OCI-LY1 (cell line): ENCODE measurements around the gene GALNT10.

Source experiments
- H2AFZ ChIP-seq: fragments of 200-600 bp; sonication (generic), shearing (Covaris generic); 2 replicates; pipeline ENCODE4 v1.6.0; 2014; ENCODE audit warnings: antibody characterized with exemption, mild to moderate bottlenecking, low read length
- H3F3A ChIP-seq: fragments of 200-600 bp; sonication (generic), shearing (Covaris generic); 2 replicates; pipeline ENCODE4 v1.6.0; 2014; ENCODE audit warnings: mild to moderate bottlenecking, antibody characterized with exemption, low read length, moderate library complexity; ENCODE audit not compliant: insufficient read depth
- H3K27ac ChIP-seq: fragments of 200-600 bp; sonication (generic); 2 replicates; pipeline ENCODE4 v1.5.1; 2014; ENCODE audit warnings: low read length, mixed run types, mild to moderate bottlenecking, low read depth; ENCODE audit not compliant: poor library complexity, severe bottlenecking
- H3K27me3 ChIP-seq: fragments of 200-600 bp; sonication (generic); 2 replicates; pipeline ENCODE4 v1.6.0; 2014; ENCODE audit warnings: antibody characterized with exemption, mild to moderate bottlenecking, low read length, moderate library complexity; ENCODE audit not compliant: insufficient read depth
- H3K36me3 ChIP-seq: fragments of 200-600 bp; sonication (generic); 2 replicates; pipeline ENCODE4 v1.6.1; 2014; ENCODE audit warnings: mild to moderate bottlenecking, antibody characterized with exemption, low read length, moderate library complexity, mixed read lengths; ENCODE audit not compliant: insufficient read depth
- H3K4me1 ChIP-seq: fragments of 200-600 bp; sonication (generic); 2 replicates; pipeline ENCODE4 v1.5.1; 2014; ENCODE audit warnings: mild to moderate bottlenecking, low read length, moderate library complexity; ENCODE audit not compliant: insufficient read depth, severe bottlenecking
- H3K4me2 ChIP-seq: fragments of 200-600 bp; sonication (generic), shearing (Covaris generic); 2 replicates; pipeline ENCODE4 v1.6.1; 2014; ENCODE audit warnings: low read length
- H3K4me3 ChIP-seq: fragments of 200-600 bp; sonication (generic); 2 replicates; pipeline ENCODE4 v1.5.1; 2014; ENCODE audit warnings: low read length, low read depth, mild to moderate bottlenecking, mixed read lengths; ENCODE audit not compliant: poor library complexity, severe bottlenecking
- H3K79me2 ChIP-seq: fragments of 200-600 bp; shearing (Covaris generic); 2 replicates; pipeline ENCODE4 v1.6.1; 2016; ENCODE audit warnings: mixed run types, low read length, mixed read lengths; ENCODE audit not compliant: insufficient read depth
- H3K9ac ChIP-seq: fragments of 200-600 bp; sonication (generic), shearing (Covaris generic); 2 replicates; pipeline ENCODE4 v1.6.1; 2014; ENCODE audit warnings: mild to moderate bottlenecking, low read length, mixed read lengths
- H3K9me2 ChIP-seq: fragments of 200-600 bp; sonication (generic), shearing (Covaris generic); 2 replicates; pipeline ENCODE4 v1.6.1; 2014; ENCODE audit warnings: low read depth, mild to moderate bottlenecking, low read length, mixed read lengths
- H3K9me3 ChIP-seq: fragments of 200-600 bp; shearing (Covaris generic); 2 replicates; pipeline ENCODE4 v1.6.1; 2014; ENCODE audit warnings: low read length, mixed read lengths
- H4K20me1 ChIP-seq: fragments of 200-600 bp; sonication (generic), shearing (Covaris generic); 2 replicates; pipeline ENCODE4 v1.6.0; 2016; ENCODE audit warnings: mild to moderate bottlenecking, low read length; ENCODE audit not compliant: insufficient read depth
- EZH2 ChIP-seq: fragments of 200-600 bp; sonication (generic), shearing (Covaris generic); IDR thresholded peaks from 2 replicates; pipeline ENCODE4 v1.8.0; 2017; ENCODE audit warnings: borderline replicate concordance, mixed run types, mild to moderate bottlenecking, antibody characterized with exemption, low read length, moderate library complexity, mixed read lengths
- TF ChIP-seq, protein P1 (sequence below): fragments of 200-600 bp; sonication (generic), shearing (Covaris generic); IDR thresholded peaks from 2 replicates; pipeline ENCODE4 v1.5.1; 2017; ENCODE audit warnings: mild to moderate bottlenecking, antibody characterized with exemption, low read length, moderate library complexity, mixed read lengths

Gene GALNT10

DNA sequence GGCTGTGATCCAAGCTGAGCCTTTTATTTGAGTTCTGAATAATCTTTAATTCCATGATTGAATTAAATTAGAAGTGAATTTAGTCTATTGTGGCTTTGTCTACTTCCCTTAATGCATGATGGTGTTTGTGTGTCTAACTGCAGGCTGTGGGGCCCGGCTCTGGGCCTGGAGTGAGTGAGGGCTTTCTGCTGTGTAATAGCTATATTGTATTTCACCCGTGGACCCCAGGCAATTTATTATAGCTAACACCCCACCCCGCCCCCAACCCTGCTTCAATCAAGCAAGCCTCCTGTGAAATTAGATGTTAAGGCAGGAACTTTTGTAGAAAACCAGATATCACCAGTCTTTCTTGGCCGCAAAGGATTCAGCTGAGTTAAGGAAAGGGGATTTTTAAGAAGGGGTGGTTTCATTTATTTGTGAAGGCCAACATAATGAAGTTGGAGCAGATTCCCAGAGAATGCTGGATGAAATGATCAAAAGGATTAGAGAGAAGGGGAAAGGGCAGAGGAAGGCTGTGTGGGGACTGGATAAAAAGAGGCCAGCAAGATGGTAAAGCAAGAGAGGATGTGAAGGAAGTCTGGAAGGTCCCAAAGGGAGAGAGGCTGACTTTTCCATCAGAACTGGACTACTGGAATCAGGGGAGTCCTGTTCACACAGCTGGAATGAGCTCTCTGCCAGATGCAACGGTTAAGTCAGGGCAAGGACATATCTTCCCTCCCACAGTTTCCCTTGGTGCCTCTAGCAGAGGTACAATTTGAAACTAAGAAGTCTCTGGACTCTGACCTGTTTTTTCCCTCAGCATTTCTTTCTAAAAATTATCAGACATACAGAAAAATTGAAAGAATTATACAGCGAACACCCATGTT is 129.9 kb downstream of the GALNT10 start:
- H3K36me3 ChIP-seq = no peaks in the 10 kb centered on the region
- no peaks in the 10 kb centered on the region for H3K4me1 ChIP-seq
- H3K4me2 ChIP-seq = no peak overlapping the region
- TF ChIP-seq, protein P1, sequence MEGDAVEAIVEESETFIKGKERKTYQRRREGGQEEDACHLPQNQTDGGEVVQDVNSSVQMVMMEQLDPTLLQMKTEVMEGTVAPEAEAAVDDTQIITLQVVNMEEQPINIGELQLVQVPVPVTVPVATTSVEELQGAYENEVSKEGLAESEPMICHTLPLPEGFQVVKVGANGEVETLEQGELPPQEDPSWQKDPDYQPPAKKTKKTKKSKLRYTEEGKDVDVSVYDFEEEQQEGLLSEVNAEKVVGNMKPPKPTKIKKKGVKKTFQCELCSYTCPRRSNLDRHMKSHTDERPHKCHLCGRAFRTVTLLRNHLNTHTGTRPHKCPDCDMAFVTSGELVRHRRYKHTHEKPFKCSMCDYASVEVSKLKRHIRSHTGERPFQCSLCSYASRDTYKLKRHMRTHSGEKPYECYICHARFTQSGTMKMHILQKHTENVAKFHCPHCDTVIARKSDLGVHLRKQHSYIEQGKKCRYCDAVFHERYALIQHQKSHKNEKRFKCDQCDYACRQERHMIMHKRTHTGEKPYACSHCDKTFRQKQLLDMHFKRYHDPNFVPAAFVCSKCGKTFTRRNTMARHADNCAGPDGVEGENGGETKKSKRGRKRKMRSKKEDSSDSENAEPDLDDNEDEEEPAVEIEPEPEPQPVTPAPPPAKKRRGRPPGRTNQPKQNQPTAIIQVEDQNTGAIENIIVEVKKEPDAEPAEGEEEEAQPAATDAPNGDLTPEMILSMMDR = no peak
- TF ChIP-seq EZH2 = no peak
- no peaks in the 10 kb centered on the region for H3K9me3 ChIP-seq
- no peaks in the 10 kb centered on the region for H3F3A ChIP-seq
- no peaks in the 10 kb centered on the region for H3K9me2 ChIP-seq
- H3K27ac ChIP-seq = no peak overlapping the region
- no peak overlapping the region for H2AFZ ChIP-seq
- no peak overlapping the region for H3K9ac ChIP-seq
- H4K20me1 ChIP-seq = no peaks in the 10 kb centered on the region
- H3K79me2 ChIP-seq = no peaks in the 10 kb centered on the region
- H3K27me3 ChIP-seq = no peaks in the 10 kb centered on the region
- no peak overlapping the region for H3K4me3 ChIP-seq

DNA sequence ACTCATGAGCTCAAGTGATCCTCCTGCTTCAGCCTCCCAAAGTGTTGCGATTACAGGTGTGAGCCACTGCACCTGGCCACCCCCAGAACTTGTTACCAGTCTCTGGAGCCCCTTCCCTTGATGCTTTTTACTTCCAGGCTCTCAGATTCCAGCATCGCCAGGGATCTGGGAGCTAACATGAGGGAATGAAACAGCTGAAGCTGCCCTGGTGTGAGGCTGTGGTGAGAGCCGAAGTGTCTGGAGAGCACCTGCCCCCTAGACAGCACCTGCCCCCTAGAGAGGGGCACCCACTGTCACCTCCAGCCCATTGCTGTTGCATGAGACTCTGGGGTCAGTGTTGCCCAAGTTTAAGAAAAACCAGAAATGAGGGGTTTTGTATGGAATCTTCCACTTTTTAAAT is 131.0 kb downstream of the GALNT10 start:
- Histone ChIP-seq H3K36me3 (no peaks in the 10 kb centered on the region), H2AFZ (no peak overlapping the region), H3K4me1 (no peaks in the 10 kb centered on the region), H3K9me2 (no peaks in the 10 kb centered on the region), H4K20me1 (no peaks in the 10 kb centered on the region), H3K4me3 (no peak overlapping the region), H3K4me2 (no peak overlapping the region), H3K9me3 (no peaks in the 10 kb centered on the region), H3K27ac (no peak overlapping the region), H3K79me2 (no peaks in the 10 kb centered on the region), H3K27me3 (no peaks in the 10 kb centered on the region), H3K9ac (no peak overlapping the region), H3F3A (no peaks in the 10 kb centered on the region)
- TF ChIP-seq, protein P1 = no peak
- TF ChIP-seq EZH2 = no peak

DNA sequence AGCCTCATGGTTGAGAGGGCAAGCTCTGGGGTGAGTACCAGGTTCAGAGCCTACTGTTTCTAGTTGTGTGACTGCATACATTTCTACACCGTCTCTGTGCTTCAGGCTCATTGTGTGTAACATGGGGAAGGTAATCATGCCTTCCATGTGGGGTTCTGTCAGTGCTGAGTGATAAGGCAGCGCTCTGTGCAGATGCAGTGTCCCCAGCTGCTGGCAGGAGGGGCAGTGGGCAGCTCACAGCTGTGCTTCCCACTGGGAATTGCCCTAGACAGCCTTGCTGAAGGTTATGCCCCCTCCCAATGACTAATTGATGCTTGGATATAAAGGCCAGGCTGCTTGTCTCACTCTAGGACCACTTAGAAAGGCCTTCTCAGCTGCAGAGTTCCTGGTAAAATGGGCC is 133.5 kb downstream of the GALNT10 start:
- Histone ChIP-seq H3K4me3 (no peak overlapping the region), H4K20me1 (no peaks in the 10 kb centered on the region), H3K4me1 (no peaks in the 10 kb centered on the region), H2AFZ (no peak overlapping the region), H3F3A (no peaks in the 10 kb centered on the region), H3K9me2 (no peaks in the 10 kb centered on the region), H3K36me3 (no peaks in the 10 kb centered on the region), H3K9me3 (no peaks in the 10 kb centered on the region), H3K9ac (no peak overlapping the region), H3K79me2 (no peaks in the 10 kb centered on the region), H3K27me3 (no peaks in the 10 kb centered on the region), H3K4me2 (no peak overlapping the region), H3K27ac (no peak overlapping the region)
- no peak for TF ChIP-seq EZH2
- TF ChIP-seq, protein P1 = no peak
